Activated CD8-positive, alpha-beta T cell treated with anti-CD3 and anti-CD28 coated beads for 36 hours (primary cell): Measurements from ENCODE around the gene UBL7. TPM values are rescaled to one million over a fixed set of nuclear protein-coding genes. Genes with fewer than 3 reads are reported as not detected.

Experiments used
- ATAC-seq: fragments of 200-7000 bp; cut with Tn5 transposase; one replicate; pipeline ENCODE4 v1.10.0; 2021; ENCODE audit warnings: mild to moderate bottlenecking, moderate library complexity
- CTCF ChIA-PET: fragments of 350-600 bp; sonication (Branson Sonifier 250); formaldehyde crosslinking; loops from one replicate; lab custom pipeline; 2021; ENCODE audit warnings: antibody characterized with exemption; lab: Charles Lee
- POLR2A ChIA-PET: fragments of 350-600 bp; sonication (Branson Sonifier 250); formaldehyde crosslinking; loops from one replicate; lab custom pipeline; 2021; ENCODE audit warnings: antibody characterized with exemption; lab: Charles Lee
- DNase-seq: peaks from one replicate; pipeline ENCODE4 v3.0.0-alpha.2; 2020
- H3K27ac Mint-ChIP-seq: one replicate; pipeline ENCODE4 v1.8.0; 2021; ENCODE audit warnings: mild to moderate bottlenecking, mixed read lengths
- H3K27me3 Mint-ChIP-seq: one replicate; pipeline ENCODE4 v1.8.0; 2021; ENCODE audit warnings: mixed read lengths
- H3K36me3 Mint-ChIP-seq: one replicate; pipeline ENCODE4 v1.8.0; 2021; ENCODE audit warnings: low read depth, mixed read lengths
- H3K4me1 Mint-ChIP-seq: one replicate; pipeline ENCODE4 v1.8.0; 2021; ENCODE audit warnings: low read depth, mixed read lengths
- H3K4me3 Mint-ChIP-seq: one replicate; pipeline ENCODE4 v1.8.0; 2021; ENCODE audit warnings: mild to moderate bottlenecking, moderate library complexity, mixed read lengths
- H3K9me3 Mint-ChIP-seq: one replicate; pipeline ENCODE4 v1.8.0; 2021; ENCODE audit warnings: mixed read lengths
- CTCF ChIP-seq: fragments of 200-600 bp; IDR thresholded peaks from one replicate; pipeline ENCODE4 v1.8.0; 2022; ENCODE audit warnings: antibody characterized with exemption, mild to moderate bottlenecking
- intact Hi-C: fragments of 100-400 bp; cut with micrococcal nuclease; formaldehyde crosslinking; loops from one replicate; pipeline ENCODE4 v1.10.0; 2022
- total RNA-seq, 2 experiments: library from RNA; stranded (reverse); gene quantifications; one replicate each; pipeline ENCODE4 v1.2.3, GENCODE V29; 2021

The UBL7 gene
- total RNA-seq, 2 experiments from 2014 or later: 48.8 to 53.3 TPM

- Mint-ChIP-seq H3K36me3 (peaks cover 57% of the 10 kb centered on the region), H3K27me3 (no peaks in the 10 kb centered on the region), H3K9me3 (no peaks in the 10 kb centered on the region), H3K27ac (peak overlapping the region; percentile 81), H3K4me1 (peaks cover 75% of the 10 kb centered on the region), H3K4me3 (peak overlapping the region; percentile 93)
- intact Hi-C loops: no loop called here
- TF ChIP-seq CTCF: no peak
- ChIA-PET POLR2A (interaction anchor here (1.3 to 7.3 kb wide), 5 partner anchors 28 to 52 kb away, joined by 3 to 56 read pairs (median 5); no protein-coding TSS in a partner anchor), CTCF (interaction anchor here (1.0 to 38.4 kb wide), 3 partner anchors 8 to 51 kb away, joined by 3 to 840 read pairs (median 13); no protein-coding TSS in a partner anchor)
- ATAC-seq (no peak), DNase-seq (no peak)
Observed at GRCh38 chr15:74430510-74430951, 30.4 kb downstream of the UBL7 start.

DNA sequence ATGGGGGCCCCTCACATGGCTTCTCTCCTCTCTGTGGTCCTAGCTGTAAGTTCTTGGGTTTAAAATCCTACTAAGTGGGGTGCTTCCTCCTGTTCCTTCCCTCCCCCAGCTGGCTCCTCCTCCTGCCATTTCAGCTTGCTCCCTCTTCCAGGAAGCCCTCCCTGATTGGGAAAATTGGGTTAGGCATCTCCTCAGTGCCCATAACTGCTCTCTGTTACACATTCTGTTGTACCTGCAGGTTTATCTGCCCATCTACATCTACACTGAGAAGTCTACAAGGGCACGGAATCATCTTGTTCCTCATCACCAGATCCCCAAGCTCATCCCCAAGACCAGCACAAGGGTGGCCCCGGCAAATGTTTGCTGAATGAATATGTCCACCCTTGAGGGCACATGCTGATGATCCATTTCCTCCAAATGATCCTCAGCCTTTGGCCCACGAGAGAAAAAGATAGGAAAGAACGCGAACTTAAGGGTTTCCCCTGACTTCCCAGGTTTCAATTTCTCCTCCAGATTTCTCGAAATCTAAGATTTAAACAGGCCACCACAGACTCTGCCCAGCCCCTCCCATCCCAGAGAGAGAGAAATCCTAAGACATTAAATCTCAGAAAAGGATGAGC is 31.1 kb downstream of the UBL7 start:
- ChIA-PET POLR2A (interaction anchor here (1.3 to 7.3 kb wide), 3 partner anchors 28 to 41 kb away, joined by 3 to 56 read pairs (median 4); partner anchors contain the start of gene UBL7), CTCF (interaction anchor here (0.7 to 38.4 kb wide), 4 partner anchors 9 to 51 kb away, joined by 3 to 840 read pairs (median 8); no protein-coding TSS in a partner anchor)
- no peaks in the 10 kb centered on the region for H3K9me3 Mint-ChIP-seq
- no peak for ATAC-seq
- peak overlapping the region; percentile 93 for H3K4me3 Mint-ChIP-seq
- intact Hi-C loops: no loop called here
- H3K36me3 Mint-ChIP-seq: peaks cover 59% of the 10 kb centered on the region
- no peaks in the 10 kb centered on the region for H3K27me3 Mint-ChIP-seq
- TF ChIP-seq CTCF: no peak
- no peak for DNase-seq
- H3K27ac Mint-ChIP-seq: peak overlapping the region; percentile 81
- H3K4me1 Mint-ChIP-seq: peaks cover 76% of the 10 kb centered on the region

- H3K4me3 Mint-ChIP-seq: peak overlapping the region; percentile 93
- intact Hi-C loops: no loop called here
- CTCF ChIA-PET: interaction anchor here (0.7 to 38.4 kb wide), 5 partner anchors 9 to 50 kb away, joined by 3 to 840 read pairs (median 4); no protein-coding TSS in a partner anchor
- no peak for TF ChIP-seq CTCF
- H3K27ac Mint-ChIP-seq: peak overlapping the region; percentile 81
- DNase-seq (no peak), ATAC-seq (no peak)
- peaks cover 76% of the 10 kb centered on the region for H3K4me1 Mint-ChIP-seq
- H3K36me3 Mint-ChIP-seq: peaks cover 64% of the 10 kb centered on the region
- no peaks in the 10 kb centered on the region for H3K27me3 Mint-ChIP-seq
- POLR2A ChIA-PET: interaction anchor here (1.3 to 7.3 kb wide), 3 partner anchors 27 to 41 kb away, joined by 3 to 56 read pairs (median 4); partner anchors contain the start of gene UBL7
- H3K9me3 Mint-ChIP-seq: no peaks in the 10 kb centered on the region
Observed at GRCh38 chr15:74428970-74429780, 31.8 kb downstream of the UBL7 start.

GRCh38 chr15:74428442-74428787 is 32.5 kb downstream of the UBL7 start:
- CTCF ChIA-PET: interaction anchor here (1.2 to 38.4 kb wide), 3 partner anchors 16 to 49 kb away, joined by 3 to 840 read pairs (median 4); no protein-coding TSS in a partner anchor

More at GRCh38 chr15:74428442-74428787, 32.5 kb downstream of the UBL7 start:
- H3K27ac Mint-ChIP-seq: peak overlapping the region; percentile 81
- DNase-seq: no peak
- no peaks in the 10 kb centered on the region for H3K9me3 Mint-ChIP-seq
- no peak for ATAC-seq
- H3K4me1 Mint-ChIP-seq: peaks cover 83% of the 10 kb centered on the region
- no peak for TF ChIP-seq CTCF
- peaks cover 67% of the 10 kb centered on the region for H3K36me3 Mint-ChIP-seq
- H3K4me3 Mint-ChIP-seq: peak overlapping the region; percentile 42
- POLR2A ChIA-PET: interaction anchor here (1.3 to 7.3 kb wide), 2 partner anchors 26 to 32 kb away, joined by 3 to 56 read pairs; partner anchors contain the start of gene UBL7
- H3K27me3 Mint-ChIP-seq: no peaks in the 10 kb centered on the region
- intact Hi-C loops: no loop called here
